ENCODE data around the gene SCUBE3.

Gene SCUBE3

DNA sequence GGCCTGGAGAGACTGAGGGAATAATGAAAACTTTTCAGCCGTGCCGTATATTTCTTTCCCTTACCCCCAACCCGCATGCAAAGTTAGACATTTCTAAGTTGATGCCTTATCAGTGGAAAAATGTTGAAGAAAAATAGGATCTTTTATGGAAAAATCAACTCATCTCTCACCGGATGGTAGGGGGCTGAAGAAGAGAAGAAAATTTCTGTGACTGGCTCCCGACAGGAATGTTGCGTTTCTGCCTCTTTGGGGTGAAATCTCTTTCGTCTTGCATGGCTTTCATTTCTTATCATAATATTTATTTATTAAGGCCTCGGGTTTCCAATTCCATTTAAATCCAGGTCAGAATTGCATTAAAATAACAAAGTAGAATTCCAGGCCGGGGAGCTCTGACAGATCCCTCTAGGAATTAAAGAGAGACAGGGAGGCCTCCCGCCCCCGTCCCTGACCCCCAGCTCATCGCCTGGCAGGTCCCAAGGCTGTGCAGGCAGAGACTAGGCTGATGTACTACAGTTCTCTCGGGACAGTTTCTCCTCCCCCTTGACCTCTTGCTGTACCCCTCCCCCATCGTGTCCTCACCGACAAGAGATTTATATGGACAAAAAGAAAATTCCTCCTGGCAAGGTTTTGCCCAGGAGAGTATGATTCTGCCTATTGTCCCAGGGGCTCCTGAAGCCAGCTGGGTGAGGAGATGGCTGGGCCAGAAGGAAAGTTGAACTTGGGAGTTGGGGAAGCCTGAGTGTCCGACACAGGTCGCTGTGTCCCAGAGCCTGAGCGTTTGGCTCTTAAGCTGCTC, 1.3 kb downstream of the SCUBE3 start:
- DNase-seq = no peak

DNA sequence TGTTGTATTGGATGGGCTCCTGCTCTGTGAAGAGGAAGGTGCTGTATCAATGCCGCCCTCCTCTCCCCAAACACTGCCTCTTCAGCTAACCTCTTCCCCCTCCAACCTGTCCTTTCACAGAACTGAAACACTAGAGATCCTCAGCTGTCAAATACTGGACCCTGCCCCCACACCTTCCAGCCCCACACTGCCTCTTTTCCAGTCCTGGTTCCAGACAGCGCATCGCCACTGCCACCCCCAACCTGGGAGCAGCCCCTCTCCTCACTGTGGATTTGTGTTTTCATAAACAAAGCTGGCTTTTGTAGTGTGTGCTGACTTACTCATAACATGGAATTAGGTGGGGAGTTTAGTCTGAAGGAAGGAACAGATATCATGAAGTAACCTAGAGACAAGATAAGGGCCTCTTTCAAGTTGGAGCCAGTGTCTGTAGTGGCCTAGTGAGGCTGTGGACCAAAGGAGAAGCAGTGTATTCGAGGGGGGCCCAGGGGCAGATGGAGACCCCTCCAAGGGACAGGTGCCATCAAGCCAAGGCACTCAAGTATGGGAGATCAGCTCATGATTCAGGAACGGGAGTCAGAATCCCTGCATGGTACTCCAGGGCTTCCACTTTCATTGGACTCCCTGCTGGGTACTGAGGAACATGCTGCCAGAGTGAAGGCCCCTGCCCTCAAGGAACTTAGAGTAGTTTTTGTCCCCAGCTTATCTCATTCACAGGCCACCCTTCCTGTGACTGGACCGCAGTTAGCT, 2.1 kb downstream of the SCUBE3 start:
- no peak for DNase-seq

GRCh38 chr6:35216412-35216732, 2.6 kb downstream of the SCUBE3 start:
- no peak for DNase-seq

DNA sequence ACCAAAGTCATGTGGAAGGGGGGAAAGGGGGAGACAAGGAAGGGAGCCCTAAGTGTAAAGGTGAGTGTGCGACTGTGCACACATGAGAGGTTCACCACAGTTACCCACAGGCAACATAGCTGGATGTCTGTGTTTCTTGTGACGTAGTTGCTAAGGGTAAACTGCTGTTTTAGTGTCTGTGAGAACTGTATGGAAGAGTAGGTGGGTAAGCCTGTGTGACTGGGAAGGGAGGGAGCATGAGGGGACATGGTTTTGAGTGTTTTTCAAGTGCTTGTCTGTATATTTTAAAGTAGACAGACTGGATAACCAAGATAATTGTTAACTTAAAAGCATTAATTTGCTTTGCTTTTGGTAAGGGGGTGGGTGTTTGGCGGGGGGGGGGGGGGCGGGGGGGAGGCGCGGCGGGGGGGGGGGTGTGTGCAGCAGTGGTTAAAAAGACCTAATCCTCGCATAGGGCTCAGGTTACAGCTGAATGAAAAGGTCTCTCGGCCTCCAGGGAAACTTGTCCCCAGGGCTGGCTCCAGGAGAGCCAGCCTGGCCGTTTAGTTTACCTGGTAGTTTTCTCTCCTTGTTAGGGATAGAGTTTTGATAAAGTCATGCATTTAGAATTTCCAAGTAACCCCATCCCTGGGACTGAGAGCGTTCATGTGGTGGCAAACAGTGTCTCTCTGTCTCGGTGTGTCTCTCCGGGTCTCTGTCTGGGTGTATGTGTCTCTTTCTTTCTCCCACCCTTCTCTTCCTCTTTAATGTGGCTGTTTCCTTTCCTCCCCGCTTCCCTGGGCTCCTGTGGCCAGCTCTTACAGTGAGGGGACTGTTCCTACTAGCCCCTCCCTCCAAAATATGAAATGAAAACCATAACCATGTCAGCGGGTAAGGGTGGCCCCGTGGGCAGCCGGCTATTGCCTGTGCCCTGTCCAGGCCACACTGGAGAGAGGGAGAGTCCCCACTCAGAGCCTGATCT, 3.4 kb downstream of the SCUBE3 start:
- no peak for DNase-seq

GRCh38 chr6:35218021-35218420, 4.3 kb downstream of the SCUBE3 start:
- DNase-seq = no peak

DNA sequence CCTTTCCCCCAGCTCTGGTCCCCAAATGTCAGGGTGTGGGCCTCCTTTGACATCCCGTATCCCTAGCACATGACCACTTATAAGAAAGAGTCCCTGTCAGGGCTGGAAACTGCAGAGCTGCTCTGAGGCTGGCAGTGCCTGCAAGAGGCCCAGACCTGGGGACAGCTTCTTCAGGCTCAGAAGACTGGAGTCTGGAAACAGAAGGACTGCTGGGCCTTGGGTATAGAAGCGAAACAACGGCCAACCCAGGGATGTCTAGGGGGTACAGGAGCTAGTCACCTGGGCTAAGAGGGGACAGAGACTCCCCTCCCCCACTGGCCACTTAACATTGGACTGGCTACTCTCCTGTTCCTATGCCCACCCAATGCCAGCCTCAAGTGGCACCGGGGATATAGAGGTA, 4.7 kb downstream of the SCUBE3 start:
- DNase-seq = no peak

- no peak for DNase-seq
Observed at GRCh38 chr6:35219683-35220326, 6.0 kb downstream of the SCUBE3 start.

GRCh38 chr6:35220711-35221110, 7.0 kb downstream of the SCUBE3 start:
- DNase-seq = no peak

DNA sequence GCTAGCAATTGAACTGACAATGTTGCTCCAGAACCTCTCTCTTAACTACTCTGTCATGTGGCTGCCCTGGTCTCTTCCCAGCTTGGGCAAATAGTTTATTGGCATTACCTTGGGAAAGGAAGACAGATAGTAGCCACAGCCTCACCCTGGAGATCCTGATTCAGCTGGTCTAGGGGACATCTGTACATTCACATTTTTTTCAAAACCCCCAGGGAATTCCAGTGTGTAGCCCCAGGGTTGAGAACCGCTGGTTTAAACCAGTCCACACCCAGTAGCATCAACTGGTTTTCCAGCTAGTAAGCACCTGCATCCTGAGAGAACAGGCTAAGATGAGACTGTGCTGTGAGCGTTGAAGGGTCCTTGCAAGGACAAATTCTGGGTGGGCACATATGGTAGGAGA, 9.6 kb downstream of the SCUBE3 start:
- no peak for DNase-seq

DNA sequence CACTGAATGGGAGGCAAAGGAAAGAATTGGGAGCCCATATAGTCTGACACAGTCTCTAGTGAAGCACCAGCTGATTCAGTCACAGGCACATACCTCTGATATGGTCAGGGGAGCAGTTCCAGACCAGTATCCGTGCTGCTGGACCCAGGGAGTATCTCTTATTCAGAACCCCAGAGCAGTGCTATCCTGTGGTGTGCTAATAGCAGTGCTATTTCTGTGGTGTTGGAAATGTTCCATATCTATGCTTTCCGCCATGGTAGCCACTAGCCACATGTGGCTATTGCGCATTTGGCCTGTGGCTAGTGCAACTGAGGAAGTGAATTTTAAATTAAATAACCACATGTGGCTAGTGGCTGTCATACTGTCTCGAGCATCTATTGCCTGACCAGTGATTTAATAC, 11.0 kb downstream of the SCUBE3 start:
- no peak for DNase-seq

- DNase-seq = no peak
Observed at GRCh38 chr6:35228481-35228880, 14.7 kb downstream of the SCUBE3 start.

GRCh38 chr6:35229304-35229703, 15.5 kb downstream of the SCUBE3 start:
- no peak for DNase-seq

DNA sequence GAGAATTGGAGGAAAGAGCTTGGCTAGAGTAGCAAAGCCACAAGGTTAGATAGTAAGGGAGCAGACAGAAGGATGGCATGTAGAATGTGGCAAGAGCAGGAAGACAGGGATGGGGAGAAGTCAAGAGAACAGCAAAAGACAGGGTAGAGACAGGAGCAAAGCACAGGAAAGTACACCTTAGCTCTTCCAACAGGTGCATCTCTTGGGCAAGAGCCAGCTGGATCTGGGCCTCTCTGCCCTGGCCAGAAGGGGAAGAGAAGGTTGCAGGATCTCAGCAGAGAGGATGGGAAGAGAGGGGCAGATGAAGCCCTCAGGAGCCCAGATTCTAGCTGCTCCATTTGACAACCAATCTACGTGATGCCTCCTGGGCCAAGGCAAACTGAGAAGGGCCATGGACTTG, 16.7 kb downstream of the SCUBE3 start:
- no peak for DNase-seq

GRCh38 chr6:35230950-35231349, 17.2 kb downstream of the SCUBE3 start:
- no peak for DNase-seq

DNA sequence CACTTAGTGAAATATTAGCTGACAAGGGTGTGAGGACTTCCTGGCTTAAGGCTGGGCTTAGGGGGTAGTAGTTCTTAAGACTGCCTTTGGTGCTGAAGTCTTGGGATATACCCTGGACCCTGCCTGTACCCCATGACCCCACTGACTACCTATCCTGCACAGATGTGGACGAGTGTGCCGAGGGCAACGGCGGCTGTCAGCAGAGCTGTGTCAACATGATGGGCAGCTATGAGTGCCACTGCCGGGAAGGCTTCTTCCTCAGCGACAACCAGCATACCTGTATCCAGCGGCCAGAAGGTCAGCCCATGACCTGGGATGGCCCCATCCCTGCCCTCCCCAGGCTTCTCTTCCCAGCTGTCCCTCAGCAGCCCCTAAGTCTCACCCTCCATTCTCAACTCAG, 17.8 kb downstream of the SCUBE3 start:
- no peak for DNase-seq

DNA sequence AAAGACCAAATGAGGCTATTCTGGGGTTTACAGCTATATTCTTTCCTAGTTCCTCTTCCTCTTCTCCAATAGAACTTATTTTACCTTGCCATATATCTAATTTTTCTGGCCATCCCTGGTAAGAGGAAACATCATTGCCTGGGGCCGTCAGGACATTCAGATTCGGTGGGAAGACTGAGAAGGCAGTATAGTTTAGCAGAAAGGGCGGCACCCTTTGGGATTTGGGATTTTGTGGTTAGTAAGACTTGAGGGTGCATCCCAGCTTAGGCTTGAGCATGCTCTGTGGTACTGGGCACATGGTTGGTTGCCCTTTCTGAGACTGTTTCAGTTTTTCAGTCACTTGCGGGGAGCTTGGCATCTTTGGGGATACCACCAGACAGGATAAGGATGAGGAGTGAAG, 21.1 kb downstream of the SCUBE3 start:
- no peak for DNase-seq

DNA sequence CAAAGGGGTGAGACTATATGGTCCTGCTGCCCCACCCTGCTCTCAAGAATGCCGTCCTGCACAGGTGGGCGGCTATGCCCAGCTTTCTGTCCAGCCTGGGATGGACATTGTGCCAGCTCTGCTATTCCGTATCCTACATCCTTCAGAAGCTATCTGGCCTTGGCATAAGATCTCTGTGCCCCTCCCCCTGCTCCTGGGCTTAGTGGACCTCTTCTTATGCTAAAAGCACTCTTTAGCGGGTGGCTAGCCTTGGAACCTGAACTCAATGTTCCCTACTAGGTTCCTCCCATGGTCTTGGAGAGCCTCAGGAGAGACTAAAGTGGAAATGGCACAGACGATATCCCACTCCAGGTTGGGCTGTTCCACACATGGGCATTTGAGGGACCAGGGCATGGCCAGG, 22.5 kb downstream of the SCUBE3 start:
- no peak for DNase-seq

DNA sequence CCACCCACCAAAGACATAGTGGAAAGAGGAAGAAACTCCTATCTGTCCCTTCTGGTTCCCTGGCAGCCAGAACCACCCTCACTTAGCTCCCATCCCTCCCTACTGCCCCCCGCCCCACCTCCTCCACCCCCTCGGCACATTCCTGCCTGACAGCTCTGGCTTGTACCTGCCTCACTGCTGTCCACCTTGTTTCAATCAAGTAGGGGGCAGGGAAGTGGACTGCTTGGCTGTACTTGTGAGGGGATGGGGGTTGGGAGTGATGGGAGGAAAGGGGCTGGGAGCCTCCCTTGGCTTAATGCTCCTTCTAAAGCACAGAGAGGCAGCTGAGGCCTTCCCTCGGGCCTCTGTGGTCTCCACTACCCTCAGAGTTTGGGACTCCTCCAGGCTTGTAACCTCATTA, 23.7 kb downstream of the SCUBE3 start:
- no peak for DNase-seq

DNA sequence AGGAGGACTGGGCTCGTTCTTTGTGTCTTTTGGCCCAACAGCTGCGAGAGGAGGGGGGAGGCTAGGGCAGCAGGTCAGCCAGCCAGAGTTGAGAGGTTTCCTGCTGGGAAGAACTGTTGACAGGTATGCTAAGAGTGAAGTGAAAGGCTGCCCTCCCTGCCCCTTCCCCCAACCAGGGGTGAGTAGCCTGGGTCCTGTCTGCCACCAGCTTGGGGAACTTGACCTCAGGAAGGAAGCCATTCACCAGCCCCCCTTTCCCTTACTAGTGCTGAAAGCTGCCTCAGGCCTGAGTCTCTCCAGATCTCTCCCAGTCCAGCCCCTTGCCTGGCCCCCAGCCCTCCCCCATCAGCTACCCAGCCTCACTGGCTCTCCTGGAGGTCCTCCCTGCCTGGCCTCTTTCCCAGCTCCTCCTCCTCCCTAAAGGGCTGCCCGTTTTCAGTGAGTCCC, 25.1 kb downstream of the SCUBE3 start:
- no peak for DNase-seq

DNA sequence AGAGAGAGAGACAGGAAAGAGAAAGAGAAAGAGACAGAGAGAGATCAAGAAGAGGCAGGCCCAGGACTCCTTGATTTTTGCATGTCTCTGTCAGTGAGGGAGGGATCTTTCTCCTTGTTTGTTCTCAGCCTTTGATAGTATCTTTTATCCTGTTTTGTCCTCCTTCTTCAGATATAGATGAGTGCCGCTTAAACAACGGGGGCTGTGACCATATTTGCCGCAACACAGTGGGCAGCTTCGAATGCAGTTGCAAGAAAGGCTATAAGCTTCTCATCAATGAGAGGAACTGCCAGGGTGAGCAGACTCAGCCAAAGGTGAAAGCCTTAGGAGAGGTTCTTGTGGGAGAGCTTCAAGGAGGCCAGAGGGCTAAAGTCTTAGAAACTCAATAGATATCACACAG, 25.8 kb downstream of the SCUBE3 start:
- no peak for DNase-seq

- peak; percentile 71 for DNase-seq
Observed at GRCh38 chr6:35240838-35241801, 27.4 kb downstream of the SCUBE3 start.

- DNase-seq = no peak
Observed at GRCh38 chr6:35242486-35242885, 28.7 kb downstream of the SCUBE3 start.

Measured in stimulated activated CD4-positive, alpha-beta T cell treated with anti-CD3 and anti-CD28 coated beads, Interleukin-1b, Interleukin-23, amount 100 ng/mL, for 48 hours (primary cell).